ENCODE results near the gene UPK3A. TPM values are rescaled to one million over a fixed set of nuclear protein-coding genes. Genes with fewer than 3 reads are reported as not detected.

Gene UPK3A
- total and polyA plus RNA-seq, 10 of the 15 experiments (the other 5 are each of a cell fraction or from before 2014, with no cell fraction given), result not detected

- DNase-seq (ENCODE audit: low read depth, low spot score), result no peak
- ChIA-PET RAD21 (ENCODE audit: unreplicated experiment) (no interaction called here), CTCF (no interaction called here), SMC1A (ENCODE audit: uncharacterized antibody, unreplicated experiment) (interaction anchor here (1.3 kb wide), 1 partner anchor 12 kb away, joined by 3 read pairs; no protein-coding TSS in a partner anchor), POLR2A (interaction anchor here (0.6 kb wide), 1 partner anchor 38 kb away, joined by 3 read pairs; no protein-coding TSS in a partner anchor)
- FAIRE-seq, result no peak
- in situ Hi-C loops (cut with MboI) (no loop called here), intact Hi-C loops (cut with micrococcal nuclease; ENCODE audit: unreplicated experiment) (no loop called here)
- H3K9ac ChIP-seq (ENCODE audit: control insufficient read depth, insufficient read depth, low read length), result no peak overlapping the region
- no peak for TF ChIP-seq FOXM1 (IDR thresholded peaks at IDR 0.05; ENCODE audit: low read depth, low read length)
- TF ChIP-seq RB1 (IDR thresholded peaks at IDR 0.05; ENCODE audit: borderline replicate concordance), result no peak
- no peak for TF ChIP-seq KAT2A (conservative IDR thresholded peaks at IDR 0.05; ENCODE audit: control insufficient read depth, low read depth, low read length)
- TF ChIP-seq RUNX3 (IDR thresholded peaks at IDR 0.05; ENCODE audit: low read length), result no peak
- TF ChIP-seq SIX5 (IDR thresholded peaks at IDR 0.05; ENCODE audit: low read depth, low read length, severe bottlenecking), result no peak
- TF ChIP-seq, protein P1, sequence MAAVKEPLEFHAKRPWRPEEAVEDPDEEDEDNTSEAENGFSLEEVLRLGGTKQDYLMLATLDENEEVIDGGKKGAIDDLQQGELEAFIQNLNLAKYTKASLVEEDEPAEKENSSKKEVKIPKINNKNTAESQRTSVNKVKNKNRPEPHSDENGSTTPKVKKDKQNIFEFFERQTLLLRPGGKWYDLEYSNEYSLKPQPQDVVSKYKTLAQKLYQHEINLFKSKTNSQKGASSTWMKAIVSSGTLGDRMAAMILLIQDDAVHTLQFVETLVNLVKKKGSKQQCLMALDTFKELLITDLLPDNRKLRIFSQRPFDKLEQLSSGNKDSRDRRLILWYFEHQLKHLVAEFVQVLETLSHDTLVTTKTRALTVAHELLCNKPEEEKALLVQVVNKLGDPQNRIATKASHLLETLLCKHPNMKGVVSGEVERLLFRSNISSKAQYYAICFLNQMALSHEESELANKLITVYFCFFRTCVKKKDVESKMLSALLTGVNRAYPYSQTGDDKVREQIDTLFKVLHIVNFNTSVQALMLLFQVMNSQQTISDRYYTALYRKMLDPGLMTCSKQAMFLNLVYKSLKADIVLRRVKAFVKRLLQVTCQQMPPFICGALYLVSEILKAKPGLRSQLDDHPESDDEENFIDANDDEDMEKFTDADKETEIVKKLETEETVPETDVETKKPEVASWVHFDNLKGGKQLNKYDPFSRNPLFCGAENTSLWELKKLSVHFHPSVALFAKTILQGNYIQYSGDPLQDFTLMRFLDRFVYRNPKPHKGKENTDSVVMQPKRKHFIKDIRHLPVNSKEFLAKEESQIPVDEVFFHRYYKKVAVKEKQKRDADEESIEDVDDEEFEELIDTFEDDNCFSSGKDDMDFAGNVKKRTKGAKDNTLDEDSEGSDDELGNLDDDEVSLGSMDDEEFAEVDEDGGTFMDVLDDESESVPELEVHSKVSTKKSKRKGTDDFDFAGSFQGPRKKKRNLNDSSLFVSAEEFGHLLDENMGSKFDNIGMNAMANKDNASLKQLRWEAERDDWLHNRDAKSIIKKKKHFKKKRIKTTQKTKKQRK (IDR thresholded peaks at IDR 0.05; ENCODE audit: low read depth, low read length), result no peak
- TF ChIP-seq BCL11A (IDR thresholded peaks at IDR 0.05; ENCODE audit: low read depth, low read length), result no peak
- no peak for TF ChIP-seq ATF7 (IDR thresholded peaks at IDR 0.05; ENCODE audit: low read depth)
- TF ChIP-seq ZNF274 (IDR thresholded peaks at IDR 0.05; ENCODE audit: insufficient read depth, insufficient read length), result no peak
- no peak for TF ChIP-seq ASH2L (IDR thresholded peaks at IDR 0.05; ENCODE audit: borderline replicate concordance, low read depth)
- TF ChIP-seq CUX1 (IDR thresholded peaks at IDR 0.05; ENCODE audit: insufficient replicate concordance, low read depth, low read length), result no peak
- TF ChIP-seq CBFB (IDR thresholded peaks at IDR 0.05; ENCODE audit: low read depth), result no peak
- TF ChIP-seq POU2F2 (IDR thresholded peaks at IDR 0.05; ENCODE audit: borderline replicate concordance, low read depth, low read length), result no peak
- no peak for TF ChIP-seq NFYA (IDR thresholded peaks at IDR 0.05; ENCODE audit: borderline replicate concordance, low read depth, low read length)
- no peak for TF ChIP-seq FOS (IDR thresholded peaks at IDR 0.05; ENCODE audit: borderline replicate concordance, extremely low read depth, insufficient read length)
- H3K36me3 ChIP-seq (ENCODE audit: control insufficient read depth in 2 of 2, insufficient read depth in 2 of 2, low read length in 1 of 2), result no peaks in the 10 kb centered on the region
- peaks cover 4% of the 10 kb centered on the region for H3K79me2 ChIP-seq (ENCODE audit: control insufficient read depth, insufficient read depth, low read length)
- no peak overlapping the region for H3K27ac ChIP-seq (ENCODE audit: control insufficient read depth, insufficient read depth)
- no peaks in the 10 kb centered on the region for H3K27me3 ChIP-seq (replicated peaks in 1 of 2; ENCODE audit: control insufficient read depth in 2 of 2, insufficient read depth in 2 of 2, low read length in 1 of 2)
- no peak overlapping the region for H3K4me3 ChIP-seq
- H3K9me3 ChIP-seq (replicated peaks; ENCODE audit: control insufficient read depth, insufficient read depth, low read length), result no peaks in the 10 kb centered on the region
- no peak for ATAC-seq
- peaks cover 10% of the 10 kb centered on the region for H3K4me1 ChIP-seq (ENCODE audit: control insufficient read depth, insufficient read depth, low read length)
- no TSS peak for BruUV-seq (replicated peaks)
- H4K20me1 ChIP-seq (ENCODE audit: control insufficient read depth, insufficient read depth), result no peaks in the 10 kb centered on the region
- H3K4me2 ChIP-seq (ENCODE audit: control insufficient read depth, insufficient read depth), result no peak overlapping the region
- H2AFZ ChIP-seq (ENCODE audit: control insufficient read depth, low read depth, low read length), result no peak overlapping the region
- 41% methylated on average over 6 of the region's 6 CpGs for WGBS (ENCODE audit: insufficient coverage, insufficient replicate concordance, low lambda C conversion rate, missing lambda C conversion rate)
These were observed 20.8 kb downstream of the UPK3A start for GRCh38 chr22:45305456-45306075.
